Epidermal melanocyte (primary cell): ENCODE measurements around the gene POMGNT1.
"Not testable (repeated sequence)": the region's sequence is repeated elsewhere in the genome, so short reads cannot be mapped to it uniquely, and the experiment has no call there.

Source experiments
- DNase-seq: peaks from one replicate; pipeline ENCODE4 v3.0.0; 2011; ENCODE audit warnings: low spot score; ENCODE audit not compliant: insufficient read length

Gene POMGNT1

GRCh38 chr1:46197964-46198811 lies at the start of gene POMGNT1:
POMGNT1 (minus strand) TSS chr1:46198434; CDS start chr1:46197821, 613 bp downstream.
- peak; percentile 84 for DNase-seq

GRCh38 chr1:46247436-46248121 lies 49.3 kb upstream of the POMGNT1 start, which contains the start of gene RAD54L:
RAD54L (plus strand) TSS chr1:46247763; CDS start chr1:46248406, 643 bp downstream.
- peak; percentile 99 for DNase-seq

- DNase-seq, result peak; percentile 97
Observed at GRCh38 chr1:46246548-46247435, 48.6 kb upstream of the POMGNT1 start.

GRCh38 chr1:46246136-46246535 lies 47.9 kb upstream of the POMGNT1 start:
- not testable (repeated sequence) for DNase-seq

- peak; percentile 78 for DNase-seq
Observed at GRCh38 chr1:46244656-46245371, 46.6 kb upstream of the POMGNT1 start.

- DNase-seq, result not testable (repeated sequence)
Observed at GRCh38 chr1:46243831-46244230, 45.6 kb upstream of the POMGNT1 start.

- no peak for DNase-seq
Observed at GRCh38 chr1:46242918-46243317, 44.7 kb upstream of the POMGNT1 start.

- DNase-seq, result not testable (repeated sequence)
Observed at GRCh38 chr1:46241733-46242132, 43.5 kb upstream of the POMGNT1 start.

- not testable (repeated sequence) for DNase-seq
Observed at GRCh38 chr1:46238865-46239264, 40.6 kb upstream of the POMGNT1 start.

GRCh38 chr1:46236882-46237281 lies 38.6 kb upstream of the POMGNT1 start:
- no peak for DNase-seq

GRCh38 chr1:46231231-46231630 lies 33.0 kb upstream of the POMGNT1 start:
- not testable (repeated sequence) for DNase-seq

GRCh38 chr1:46224966-46225365 lies 26.7 kb upstream of the POMGNT1 start:
- DNase-seq, result no peak

GRCh38 chr1:46223472-46223943 lies 25.3 kb upstream of the POMGNT1 start:
- no peak for DNase-seq

- not testable (repeated sequence) for DNase-seq
Observed at GRCh38 chr1:46223055-46223454, 24.8 kb upstream of the POMGNT1 start.

GRCh38 chr1:46221749-46222148 lies 23.5 kb upstream of the POMGNT1 start:
- DNase-seq, result no peak

GRCh38 chr1:46220808-46221207 lies 22.6 kb upstream of the POMGNT1 start:
- DNase-seq, result no peak

GRCh38 chr1:46219551-46220520 lies 21.6 kb upstream of the POMGNT1 start:
- no peak for DNase-seq

GRCh38 chr1:46218443-46218842 lies 20.2 kb upstream of the POMGNT1 start:
- no peak for DNase-seq

- no peak for DNase-seq
Observed at GRCh38 chr1:46215504-46215903, 17.3 kb upstream of the POMGNT1 start.
